K562 (cell line): ENCODE results near the gene LTN1.

Experiments
- ATF2 ChIP-seq: sonication (generic); formaldehyde crosslinking; IDR thresholded peaks from 2 replicates; pipeline ENCODE4 v1.8.1; 2022; ENCODE audit warnings: missing genetic modification reagents
- CEBPZ ChIP-seq: fragments of 150-350 bp; IDR thresholded peaks from 2 replicates; pipeline ENCODE4 v1.6.1; 2014; ENCODE audit warnings: low read depth, mild to moderate bottlenecking, low read length, borderline replicate concordance
- E2F1 ChIP-seq: sonication (generic); formaldehyde crosslinking; IDR thresholded peaks from 2 replicates; pipeline ENCODE4 v1.8.1; 2023; ENCODE audit warnings: mild to moderate bottlenecking, missing genetic modification reagents, moderate library complexity
- E2F4 ChIP-seq: sonication (generic); formaldehyde crosslinking; IDR thresholded peaks from 2 replicates; pipeline ENCODE4 v1.8.0; 2022; ENCODE audit warnings: mild to moderate bottlenecking, low read depth, missing genetic modification reagents
- NFXL1 ChIP-seq: fragments of 450-650 bp; formaldehyde crosslinking; IDR thresholded peaks from 2 replicates; pipeline ENCODE4 v1.4.0; 2021; ENCODE audit warnings: mild to moderate bottlenecking

- TF ChIP-seq E2F4 (CRISPR knock-in tag) (no peak), E2F1 (CRISPR knock-in tag) (no peak), CEBPZ (no peak), NFXL1 (CRISPR knock-in tag) (no peak), ATF2 (CRISPR knock-in tag) (no peak)
These were observed 69.2 kb downstream of the LTN1 start for GRCh38 chr21:28923439-28923975.
